ENCODE measurements around the gene FKBP7. TPM values are rescaled to one million over a fixed set of nuclear protein-coding genes. Genes with fewer than 3 reads are reported as not detected.
A peak's percentile ranks its signal among the peaks of the same experiment; 100 is the strongest.

The FKBP7 gene
- total and polyA plus RNA-seq, 12 donors, result 5.3 to 18.0 (median 8.6) TPM

- no peaks in the 10 kb centered on the region for H3K9me3 ChIP-seq (replicated peaks in 1 of 3)
- H3K27me3 ChIP-seq, result no peaks in the 10 kb centered on the region
- intact Hi-C loops (cut with DNase I), result no loop called here
- peaks cover 11% of the 10 kb centered on the region in 2 donors for H3K4me1 ChIP-seq (replicated peaks in 1 of 2)
- H3K27ac ChIP-seq, result peak overlapping the region in 4 of 5 donors; percentile 44 to 77 (median 72)
- TF ChIP-seq POLR2A (IDR thresholded peaks at IDR 0.05) (no peak), CTCF (IDR thresholded peaks at IDR 0.05) (no peak)
- 30 to 42% (median 38%) methylated on average over 8 of the region's 8 CpGs for WGBS, 4 donors
- peak overlapping the region in 3 of 4 donors; percentile 57 to 83 (median 72) for H3K4me3 ChIP-seq
- no peak for DNase-seq
- H3K36me3 ChIP-seq (replicated peaks in 1 of 2), result no peaks in the 10 kb centered on the region
Measured at GRCh38 chr2:178523596-178524134, 45.3 kb upstream of the FKBP7 start.

GRCh38 chr2:178522950-178523595 lies 44.7 kb upstream of the FKBP7 start:
- Histone ChIP-seq H3K4me3 (peak overlapping the region in 3 of 4 donors; percentile 57 to 83 (median 72)), H3K27me3 (no peaks in the 10 kb centered on the region), H3K9me3 (replicated peaks in 1 of 3) (no peaks in the 10 kb centered on the region), H3K36me3 (replicated peaks in 1 of 2) (no peaks in the 10 kb centered on the region), H3K27ac (peak overlapping the region; percentile 0 to 77 (median 69)), H3K4me1 (replicated peaks in 1 of 2) (peaks cover 11% of the 10 kb centered on the region in 2 donors)
- intact Hi-C loops (cut with DNase I), result no loop called here
- 16 to 26% (median 18%) methylated on average over 22 to 25 of the region's 25 CpGs for WGBS, 4 donors
- peak; percentile 83 to 93 (median 86) for DNase-seq
- TF ChIP-seq POLR2A (IDR thresholded peaks at IDR 0.05) (peak in 1 of 2 donors; percentile 63), CTCF (IDR thresholded peaks at IDR 0.05) (peak; percentile 60 to 79 (median 72))

GRCh38 chr2:178521304-178522150 lies 43.1 kb upstream of the FKBP7 start:
- WGBS, 4 donors, result 93 to 95% (median 95%) methylated on average over 11 of the region's 11 CpGs
- intact Hi-C loops (cut with DNase I), result no loop called here
- no peak for DNase-seq
- Histone ChIP-seq H3K4me1 (replicated peaks in 1 of 2) (peaks cover 11% of the 10 kb centered on the region in 2 donors), H3K9me3 (replicated peaks in 1 of 3) (no peaks in the 10 kb centered on the region), H3K27ac (no peak overlapping the region), H3K36me3 (replicated peaks in 1 of 2) (no peaks in the 10 kb centered on the region), H3K27me3 (no peaks in the 10 kb centered on the region), H3K4me3 (no peak overlapping the region)
- no peak for TF ChIP-seq CTCF (IDR thresholded peaks at IDR 0.05)
- no peak for TF ChIP-seq POLR2A (IDR thresholded peaks at IDR 0.05)

GRCh38 chr2:178517496-178517895 lies 39.1 kb upstream of the FKBP7 start:
- H3K9me3 ChIP-seq (replicated peaks in 1 of 3), result no peaks in the 10 kb centered on the region
- no peak overlapping the region for H3K27ac ChIP-seq
- no peaks in the 10 kb centered on the region for H3K36me3 ChIP-seq (replicated peaks in 1 of 2)
- TF ChIP-seq POLR2A (IDR thresholded peaks at IDR 0.05) (no peak), CTCF (IDR thresholded peaks at IDR 0.05) (no peak)
- no peaks in the 10 kb centered on the region for H3K4me1 ChIP-seq (replicated peaks in 1 of 2)
- DNase-seq, result no peak
- H3K4me3 ChIP-seq, result no peak overlapping the region
- 76 to 100% (median 88%) methylated on average over 1 of the region's 1 CpG for WGBS, 4 donors
- intact Hi-C loops (cut with DNase I), result no loop called here
- H3K27me3 ChIP-seq, result no peaks in the 10 kb centered on the region
